ENCODE data around the gene COL5A1. TPM values are rescaled to one million over a fixed set of nuclear protein-coding genes. Genes with fewer than 3 reads are reported as not detected.

COL5A1 gene
- total RNA-seq, 1 donor from 2014 or later = 13.9 TPM

DNA sequence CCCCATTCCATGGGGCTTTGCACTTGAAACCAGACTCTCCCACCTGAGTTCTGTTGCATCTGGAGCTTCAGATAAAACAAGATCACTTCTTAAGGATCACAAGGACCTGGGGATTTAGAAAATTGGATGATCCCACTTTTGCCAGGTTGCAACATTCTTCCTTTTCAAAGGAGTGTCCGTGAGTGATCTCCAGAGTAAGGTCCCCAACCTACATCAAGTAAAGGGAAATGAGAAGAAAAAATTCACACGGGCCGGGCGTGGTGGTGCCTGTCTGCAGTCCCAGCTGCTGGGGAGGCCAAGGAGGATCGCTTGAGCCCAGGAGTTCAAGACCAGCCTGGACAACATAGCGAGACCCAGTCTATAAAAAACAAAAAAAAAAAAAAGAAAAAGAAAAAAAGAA is 41.2 kb upstream of the COL5A1 start:
- intact Hi-C loops (cut with micrococcal nuclease) = no loop called here
- no peak for TF ChIP-seq CTCF (IDR thresholded peaks at IDR 0.05; ENCODE audit: borderline replicate concordance)

DNA sequence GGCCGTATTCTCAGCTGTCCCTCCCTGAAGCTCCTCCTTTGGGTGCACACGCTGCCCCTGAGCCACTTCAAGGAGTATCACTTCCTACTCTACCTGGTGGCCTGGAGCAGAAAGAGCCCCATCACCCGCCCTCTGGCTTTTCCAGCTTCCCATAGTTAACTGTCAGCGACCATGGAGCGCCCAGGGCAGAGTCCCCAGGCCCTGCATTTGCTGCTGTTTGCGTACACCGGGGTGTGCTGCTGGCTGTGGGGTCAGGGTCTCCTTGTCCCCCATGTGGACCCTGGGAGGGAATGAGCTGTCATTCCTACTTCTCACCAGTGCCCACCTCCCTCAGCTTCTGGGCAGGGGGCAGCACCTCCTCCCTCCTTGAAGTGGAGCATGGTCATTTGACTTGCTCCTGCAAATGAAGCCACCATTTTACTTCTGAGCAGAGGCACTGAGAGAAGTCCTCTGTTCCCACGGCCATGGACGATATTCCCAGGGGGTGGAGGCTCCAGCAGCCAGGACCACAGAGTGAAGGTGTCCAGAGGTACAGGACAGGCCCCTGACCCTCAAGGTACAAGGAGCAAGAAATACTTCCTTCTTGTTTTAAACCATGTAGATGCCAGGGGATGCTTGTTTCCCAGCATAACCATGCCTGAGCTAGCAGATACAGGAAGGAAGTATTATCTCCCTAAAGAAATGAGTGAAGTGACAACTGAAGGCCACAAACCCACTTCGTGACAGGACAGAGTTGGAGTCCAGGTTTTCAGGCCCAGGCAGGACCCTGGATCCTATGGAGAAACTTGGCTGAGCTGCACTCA is 40.6 kb upstream of the COL5A1 start:
- Histone ChIP-seq H3K4me3 (no peak overlapping the region), H3K27ac (replicated peaks) (no peak overlapping the region), H3K27me3 (ENCODE audit: low read depth) (peaks cover 50% of the 10 kb centered on the region), H3K36me3 (no peaks in the 10 kb centered on the region), H3K9me3 (replicated peaks) (no peaks in the 10 kb centered on the region), H3K4me1 (peaks cover 5% of the 10 kb centered on the region)
- intact Hi-C loops (cut with micrococcal nuclease) = no loop called here
- no peak for TF ChIP-seq CTCF (IDR thresholded peaks at IDR 0.05; ENCODE audit: borderline replicate concordance)
- no peak for DNase-seq

More for the DNA sequence above, 41.2 kb upstream of the COL5A1 start:
- peaks cover 48% of the 10 kb centered on the region for H3K27me3 ChIP-seq (ENCODE audit: low read depth)
- H3K9me3 ChIP-seq (replicated peaks) = no peaks in the 10 kb centered on the region
- DNase-seq = no peak
- H3K4me1 ChIP-seq = peaks cover 5% of the 10 kb centered on the region
- H3K36me3 ChIP-seq = no peaks in the 10 kb centered on the region
- H3K27ac ChIP-seq (replicated peaks) = no peak overlapping the region
- no peak overlapping the region for H3K4me3 ChIP-seq

DNA sequence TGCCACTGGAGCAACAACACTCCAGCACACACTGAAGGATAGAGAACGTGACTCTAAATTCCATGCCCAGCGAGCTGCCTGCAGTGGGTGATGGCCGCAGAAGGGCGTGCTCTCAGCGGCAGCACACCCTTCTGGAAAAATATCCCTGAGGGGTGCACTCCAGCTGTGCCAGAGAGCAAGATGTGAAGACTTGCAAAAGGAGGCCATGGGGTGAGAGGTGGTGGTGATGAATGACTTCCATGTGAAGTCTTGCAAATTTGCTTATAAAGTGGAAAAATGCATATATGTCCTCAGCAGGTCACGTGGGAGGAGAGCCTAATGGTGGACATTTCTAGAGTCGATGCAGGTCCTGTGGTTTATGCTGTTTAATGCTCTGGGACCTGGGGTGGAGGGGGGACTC is 39.8 kb upstream of the COL5A1 start:
- no peak for TF ChIP-seq CTCF (IDR thresholded peaks at IDR 0.05; ENCODE audit: borderline replicate concordance)
- Histone ChIP-seq H3K9me3 (replicated peaks) (no peaks in the 10 kb centered on the region), H3K27ac (replicated peaks) (no peak overlapping the region), H3K4me1 (peaks cover 5% of the 10 kb centered on the region), H3K36me3 (no peaks in the 10 kb centered on the region), H3K4me3 (no peak overlapping the region), H3K27me3 (ENCODE audit: low read depth) (peaks cover 50% of the 10 kb centered on the region)
- intact Hi-C loops (cut with micrococcal nuclease) = no loop called here
- DNase-seq = no peak

DNA sequence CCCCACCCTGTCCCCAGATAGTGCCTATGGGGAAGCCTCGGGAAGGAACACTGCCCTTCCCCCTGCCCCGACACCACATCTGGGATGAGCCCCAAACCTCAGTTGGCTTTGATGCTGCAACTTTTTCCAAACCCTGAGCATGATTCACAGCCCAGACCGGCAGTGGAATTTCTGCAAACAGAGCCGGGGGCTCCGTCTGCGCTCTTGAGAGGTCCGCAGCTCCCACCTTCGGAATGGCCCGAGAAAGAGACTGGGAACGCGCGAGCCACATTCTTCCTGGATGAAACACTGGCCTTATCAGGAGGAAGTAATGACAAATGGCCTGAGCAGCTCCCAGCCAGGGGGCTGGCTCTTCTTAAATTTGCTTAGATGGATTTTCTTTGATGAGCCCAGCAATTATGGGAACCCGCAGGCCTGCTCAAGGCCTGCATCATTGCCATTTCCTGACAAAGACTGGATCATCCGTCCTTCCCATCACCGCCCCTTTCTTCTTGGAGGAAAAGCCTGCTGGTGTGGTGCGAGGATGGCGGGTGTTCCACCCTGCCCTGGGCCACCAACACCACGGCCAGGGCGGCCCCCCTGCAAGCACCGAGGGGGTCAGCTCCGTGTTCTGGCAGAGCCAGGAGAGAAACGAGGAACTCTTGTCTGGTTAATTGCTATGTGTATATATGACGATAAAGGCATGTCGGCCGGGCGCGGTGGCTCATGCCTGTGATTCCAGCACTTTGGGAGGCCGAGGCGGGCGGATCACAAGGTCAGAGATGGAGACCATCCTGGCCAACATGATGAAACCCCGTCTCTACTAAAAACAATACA is 38.8 kb upstream of the COL5A1 start:
- Histone ChIP-seq H3K9me3 (replicated peaks) (no peaks in the 10 kb centered on the region), H3K27me3 (ENCODE audit: low read depth) (peaks cover 50% of the 10 kb centered on the region), H3K36me3 (no peaks in the 10 kb centered on the region), H3K27ac (replicated peaks) (no peak overlapping the region), H3K4me1 (peaks cover 5% of the 10 kb centered on the region), H3K4me3 (no peak overlapping the region)
- no peak for DNase-seq
- intact Hi-C loops (cut with micrococcal nuclease) = no loop called here
- TF ChIP-seq CTCF (IDR thresholded peaks at IDR 0.05; ENCODE audit: borderline replicate concordance) = no peak

GRCh38 chr9:134604834-134605233 is 36.8 kb upstream of the COL5A1 start:
- peaks cover 52% of the 10 kb centered on the region for H3K27me3 ChIP-seq (ENCODE audit: low read depth)
- no peaks in the 10 kb centered on the region for H3K4me1 ChIP-seq
- TF ChIP-seq CTCF (IDR thresholded peaks at IDR 0.05; ENCODE audit: borderline replicate concordance) = no peak
- H3K4me3 ChIP-seq = no peak overlapping the region
- no peak overlapping the region for H3K27ac ChIP-seq (replicated peaks)
- no peak for DNase-seq
- intact Hi-C loops (cut with micrococcal nuclease) = no loop called here
- H3K9me3 ChIP-seq (replicated peaks) = no peaks in the 10 kb centered on the region
- no peaks in the 10 kb centered on the region for H3K36me3 ChIP-seq
